Neural crest cell (in vitro differentiated cells): ENCODE measurements around the gene IMP3. TPM values are rescaled to one million over a fixed set of nuclear protein-coding genes. Genes with fewer than 3 reads are reported as not detected.

ENCODE experiments used
- DNase-seq: peaks from one replicate; pipeline ENCODE4 v3.0.0; 2021; ENCODE audit warnings: low read depth, mixed read lengths, low spot score
- H3K27ac Mint-ChIP-seq: one replicate; pipeline ENCODE4 v1.8.0; 2021; ENCODE audit warnings: mild to moderate bottlenecking, mixed read lengths; ENCODE audit not compliant: unreplicated experiment
- H3K27me3 Mint-ChIP-seq: 2 replicates; pipeline ENCODE4 v1.8.0; 2021; ENCODE audit warnings: low read depth, mild to moderate bottlenecking, mixed read lengths
- H3K36me3 Mint-ChIP-seq: 2 replicates; pipeline ENCODE4 v1.8.0; 2021; ENCODE audit warnings: low read depth, mild to moderate bottlenecking, mixed read lengths
- H3K4me1 Mint-ChIP-seq: 2 replicates; pipeline ENCODE4 v1.8.0; 2021; ENCODE audit warnings: mixed read lengths
- H3K4me3 Mint-ChIP-seq: one replicate; pipeline ENCODE4 v1.8.0; 2021; ENCODE audit warnings: mild to moderate bottlenecking, mixed read lengths
- H3K9me3 Mint-ChIP-seq: 2 replicates; pipeline ENCODE4 v1.8.0; 2021; ENCODE audit warnings: mixed read lengths
- CTCF ChIP-seq: fragments of 200-600 bp; sonication (generic); conservative IDR thresholded peaks from 2 replicates; pipeline ENCODE4 v1.5.0; 2021; ENCODE audit warnings: antibody characterized with exemption, mild to moderate bottlenecking
- total RNA-seq: library from RNA; stranded (reverse); gene quantifications from 2 replicates; pipeline ENCODE4 v1.2.1, GENCODE V29; 2021

Gene IMP3
- total RNA-seq, 1 donor from 2014 or later, result 79.4 TPM

- H3K27me3 Mint-ChIP-seq, result no peaks in the 10 kb centered on the region
- peaks cover 25% of the 10 kb centered on the region for H3K4me1 Mint-ChIP-seq
- no peak overlapping the region for H3K27ac Mint-ChIP-seq
- no peak for TF ChIP-seq CTCF
- no peaks in the 10 kb centered on the region for H3K36me3 Mint-ChIP-seq
- no peaks in the 10 kb centered on the region for H3K9me3 Mint-ChIP-seq
- DNase-seq, result no peak
- H3K4me3 Mint-ChIP-seq, result no peak overlapping the region
These were observed 15.9 kb upstream of the IMP3 start for GRCh38 chr15:75655931-75656330.

- Mint-ChIP-seq H3K27me3 (no peaks in the 10 kb centered on the region), H3K36me3 (peaks cover 3% of the 10 kb centered on the region), H3K27ac (no peak overlapping the region), H3K4me1 (peaks cover 40% of the 10 kb centered on the region), H3K4me3 (no peak overlapping the region), H3K9me3 (no peaks in the 10 kb centered on the region)
- no peak for DNase-seq
- no peak for TF ChIP-seq CTCF
These were observed 14.3 kb upstream of the IMP3 start for GRCh38 chr15:75654201-75654907.

- Mint-ChIP-seq H3K9me3 (no peaks in the 10 kb centered on the region), H3K27ac (no peak overlapping the region), H3K27me3 (no peaks in the 10 kb centered on the region), H3K4me3 (peak overlapping the region; percentile 50), H3K4me1 (peaks cover 50% of the 10 kb centered on the region), H3K36me3 (peaks cover 3% of the 10 kb centered on the region)
- no peak for TF ChIP-seq CTCF
- no peak for DNase-seq
These were observed 13.4 kb upstream of the IMP3 start for GRCh38 chr15:75653347-75653913.

GRCh38 chr15:75651810-75652543 lies 12.0 kb upstream of the IMP3 start:
- no peak for DNase-seq
- peak overlapping the region; percentile 97 for H3K4me3 Mint-ChIP-seq
- peaks cover 52% of the 10 kb centered on the region for H3K4me1 Mint-ChIP-seq
- no peaks in the 10 kb centered on the region for H3K27me3 Mint-ChIP-seq
- no peaks in the 10 kb centered on the region for H3K9me3 Mint-ChIP-seq
- TF ChIP-seq CTCF, result no peak
- peaks cover 3% of the 10 kb centered on the region for H3K36me3 Mint-ChIP-seq
- no peak overlapping the region for H3K27ac Mint-ChIP-seq

- peaks cover 58% of the 10 kb centered on the region for H3K4me1 Mint-ChIP-seq
- peak overlapping the region; percentile 97 for H3K4me3 Mint-ChIP-seq
- peaks cover 3% of the 10 kb centered on the region for H3K36me3 Mint-ChIP-seq
- no peak for DNase-seq
- TF ChIP-seq CTCF, result no peak
- no peaks in the 10 kb centered on the region for H3K9me3 Mint-ChIP-seq
- peak overlapping the region; percentile 53 for H3K27ac Mint-ChIP-seq
- H3K27me3 Mint-ChIP-seq, result no peaks in the 10 kb centered on the region
These were observed 11.1 kb upstream of the IMP3 start for GRCh38 chr15:75650908-75651809.
